CD8-positive, alpha-beta memory T cell (primary cell): ENCODE measurements around the gene GAL3ST2. TPM values are rescaled to one million over a fixed set of nuclear protein-coding genes. Genes with fewer than 3 reads are reported as not detected.

ENCODE experiments used
- CTCF ChIA-PET: fragments of 350-600 bp; sonication (Branson Sonifier 250); formaldehyde crosslinking; loops from one replicate; lab custom pipeline; 2021; ENCODE audit warnings: antibody characterized with exemption; lab: Charles Lee
- POLR2A ChIA-PET: fragments of 350-600 bp; sonication (Branson Sonifier 250); formaldehyde crosslinking; loops from one replicate; lab custom pipeline; 2021; ENCODE audit warnings: antibody characterized with exemption; lab: Charles Lee
- DNase-seq, 5 donors: peaks; one replicate each; pipeline versions ENCODE4 v3.0.0 to v3.0.0-alpha.2; 2020 to 2022; ENCODE audit warnings: mixed read lengths in 1 of 5
- H3K27ac ChIP-seq: one replicate; pipeline ENCODE4 v1.7.0; 2013; ENCODE audit warnings: low read depth, mild to moderate bottlenecking, low read length, moderate library complexity
- H3K27me3 ChIP-seq: 2 replicates; pipeline ENCODE4 v1.7.0; 2013; ENCODE audit warnings: low read length, mild to moderate bottlenecking; ENCODE audit not compliant: insufficient read depth, poor library complexity, severe bottlenecking
- H3K36me3 ChIP-seq: 2 replicates; pipeline ENCODE4 v1.7.0; 2013; ENCODE audit warnings: mild to moderate bottlenecking, low read length, moderate library complexity; ENCODE audit not compliant: insufficient read depth
- H3K4me1 ChIP-seq: 2 replicates; pipeline ENCODE4 v1.7.0; 2013; ENCODE audit warnings: mild to moderate bottlenecking, low read length, moderate library complexity; ENCODE audit not compliant: insufficient read depth
- H3K4me3 ChIP-seq: 2 replicates; pipeline ENCODE4 v1.7.0; 2013; ENCODE audit warnings: mild to moderate bottlenecking, low read length
- H3K9me3 ChIP-seq: 2 replicates; pipeline ENCODE4 v1.7.0; 2013; ENCODE audit warnings: mild to moderate bottlenecking, low read length
- H3K27ac Mint-ChIP-seq, 8 donors: one replicate each; pipeline ENCODE4 v1.8.0; 2020 to 2021; ENCODE audit warnings: mixed read lengths in 8 of 8, mild to moderate bottlenecking in 6 of 8, inconsistent platforms in 3 of 8, moderate library complexity in 3 of 8
- H3K27me3 Mint-ChIP-seq, 2 donors: one replicate each; pipeline ENCODE4 v1.8.0; 2020 to 2021; ENCODE audit warnings: mixed read lengths in 2 of 2, mild to moderate bottlenecking in 1 of 2, moderate library complexity in 1 of 2
- H3K36me3 Mint-ChIP-seq, 3 donors: one replicate each; pipeline ENCODE4 v1.8.0; 2020 to 2021; ENCODE audit warnings: mixed read lengths in 3 of 3, inconsistent platforms in 1 of 3, mild to moderate bottlenecking in 1 of 3
- H3K4me1 Mint-ChIP-seq, 3 donors: one replicate each; pipeline ENCODE4 v1.8.0; 2020 to 2021; ENCODE audit warnings: mixed read lengths in 3 of 3, inconsistent platforms in 1 of 3, mild to moderate bottlenecking in 1 of 3
- H3K4me3 Mint-ChIP-seq, 7 donors: one replicate each; pipeline ENCODE4 v1.8.0; 2020 to 2021; ENCODE audit warnings: mixed read lengths in 7 of 7, mild to moderate bottlenecking in 6 of 7, moderate library complexity in 4 of 7, inconsistent platforms in 2 of 7
- H3K9me3 Mint-ChIP-seq, 5 donors: one replicate each; pipeline ENCODE4 v1.8.0; 2020 to 2022; ENCODE audit warnings: mixed read lengths in 5 of 5, mild to moderate bottlenecking in 3 of 5, moderate library complexity in 2 of 5, inconsistent platforms in 1 of 5
- polyA plus RNA-seq: library from polyadenylated mRNA; unstranded; fragments of 300-500 nt; fragmentation: Illumina TruSeq; gene quantifications from one replicate; pipeline ENCODE4 v1.2.3, GENCODE V29; 2021
- total RNA-seq, 2 experiments: library from RNA; stranded (reverse); gene quantifications; one replicate each; pipeline ENCODE4 v1.2.3, GENCODE V29; 2021

The GAL3ST2 gene
- total and polyA plus RNA-seq, 3 experiments from 2014 or later: 0.16 TPM; not detected in 2

GRCh38 chr2:241812730-241813643 is 36.4 kb downstream of the GAL3ST2 start:
- Histone ChIP-seq H3K4me1 (no peaks in the 10 kb centered on the region), H3K4me3 (no peak overlapping the region), H3K27ac (no peak overlapping the region), H3K27me3 (no peaks in the 10 kb centered on the region), H3K36me3 (no peaks in the 10 kb centered on the region), H3K9me3 (no peaks in the 10 kb centered on the region)
- CTCF ChIA-PET: no interaction called here
- peak overlapping the region in 4 of 8 donors; percentile 36 to 91 (median 78) for H3K27ac Mint-ChIP-seq
- POLR2A ChIA-PET: no interaction called here
- peaks cover 0 to 3% of the 10 kb centered on the region in 2 donors for H3K27me3 Mint-ChIP-seq
- H3K36me3 Mint-ChIP-seq: no peaks in the 10 kb centered on the region
- peak in 1 of 5 donors; percentile 45 for DNase-seq
- peak overlapping the region in 1 of 7 donors; percentile 23 for H3K4me3 Mint-ChIP-seq
- no peaks in the 10 kb centered on the region for H3K9me3 Mint-ChIP-seq
- H3K4me1 Mint-ChIP-seq: peaks cover 7 to 13% (median 9%) of the 10 kb centered on the region in 3 donors

- ChIA-PET CTCF (no interaction called here), POLR2A (no interaction called here)
- peak overlapping the region in 4 of 8 donors; percentile 6 to 87 (median 78) for H3K27ac Mint-ChIP-seq
- H3K27me3 Mint-ChIP-seq: peaks cover 0 to 3% of the 10 kb centered on the region in 2 donors
- no peaks in the 10 kb centered on the region for H3K36me3 ChIP-seq
- DNase-seq: peak; percentile 25 to 78 (median 49)
- peaks cover 5 to 13% (median 7%) of the 10 kb centered on the region in 3 donors for H3K4me1 Mint-ChIP-seq
- H3K27ac ChIP-seq: no peak overlapping the region
- H3K4me3 Mint-ChIP-seq: peak overlapping the region in 1 of 7 donors; percentile 50
- no peaks in the 10 kb centered on the region for H3K4me1 ChIP-seq
- H3K9me3 Mint-ChIP-seq: no peaks in the 10 kb centered on the region
- H3K9me3 ChIP-seq: no peaks in the 10 kb centered on the region
- H3K27me3 ChIP-seq: no peaks in the 10 kb centered on the region
- no peaks in the 10 kb centered on the region for H3K36me3 Mint-ChIP-seq
- no peak overlapping the region for H3K4me3 ChIP-seq
These were observed 37.2 kb downstream of the GAL3ST2 start for GRCh38 chr2:241813644-241814392.

DNA sequence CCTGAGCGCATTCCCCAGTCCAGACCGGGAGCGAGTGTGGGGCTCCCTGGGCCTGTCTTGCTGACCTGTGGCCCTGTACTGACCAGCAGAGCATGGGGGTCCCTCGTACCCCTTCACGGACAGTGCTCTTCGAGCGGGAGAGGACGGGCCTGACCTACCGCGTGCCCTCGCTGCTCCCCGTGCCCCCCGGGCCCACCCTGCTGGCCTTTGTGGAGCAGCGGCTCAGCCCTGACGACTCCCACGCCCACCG is 37.7 kb downstream of the GAL3ST2 start:
- H3K36me3 ChIP-seq: no peaks in the 10 kb centered on the region
- POLR2A ChIA-PET: no interaction called here
- no peak overlapping the region for H3K27ac ChIP-seq
- H3K4me3 ChIP-seq: no peak overlapping the region
- no peaks in the 10 kb centered on the region for H3K9me3 ChIP-seq
- Mint-ChIP-seq H3K4me3 (no peak overlapping the region), H3K36me3 (no peaks in the 10 kb centered on the region), H3K27ac (peak overlapping the region in 1 of 8 donors; percentile 78), H3K9me3 (no peaks in the 10 kb centered on the region), H3K4me1 (peaks cover 5 to 13% (median 7%) of the 10 kb centered on the region in 3 donors), H3K27me3 (peaks cover 0 to 3% of the 10 kb centered on the region in 2 donors)
- H3K27me3 ChIP-seq: no peaks in the 10 kb centered on the region
- H3K4me1 ChIP-seq: no peaks in the 10 kb centered on the region
- CTCF ChIA-PET: no interaction called here
- DNase-seq: no peak

DNA sequence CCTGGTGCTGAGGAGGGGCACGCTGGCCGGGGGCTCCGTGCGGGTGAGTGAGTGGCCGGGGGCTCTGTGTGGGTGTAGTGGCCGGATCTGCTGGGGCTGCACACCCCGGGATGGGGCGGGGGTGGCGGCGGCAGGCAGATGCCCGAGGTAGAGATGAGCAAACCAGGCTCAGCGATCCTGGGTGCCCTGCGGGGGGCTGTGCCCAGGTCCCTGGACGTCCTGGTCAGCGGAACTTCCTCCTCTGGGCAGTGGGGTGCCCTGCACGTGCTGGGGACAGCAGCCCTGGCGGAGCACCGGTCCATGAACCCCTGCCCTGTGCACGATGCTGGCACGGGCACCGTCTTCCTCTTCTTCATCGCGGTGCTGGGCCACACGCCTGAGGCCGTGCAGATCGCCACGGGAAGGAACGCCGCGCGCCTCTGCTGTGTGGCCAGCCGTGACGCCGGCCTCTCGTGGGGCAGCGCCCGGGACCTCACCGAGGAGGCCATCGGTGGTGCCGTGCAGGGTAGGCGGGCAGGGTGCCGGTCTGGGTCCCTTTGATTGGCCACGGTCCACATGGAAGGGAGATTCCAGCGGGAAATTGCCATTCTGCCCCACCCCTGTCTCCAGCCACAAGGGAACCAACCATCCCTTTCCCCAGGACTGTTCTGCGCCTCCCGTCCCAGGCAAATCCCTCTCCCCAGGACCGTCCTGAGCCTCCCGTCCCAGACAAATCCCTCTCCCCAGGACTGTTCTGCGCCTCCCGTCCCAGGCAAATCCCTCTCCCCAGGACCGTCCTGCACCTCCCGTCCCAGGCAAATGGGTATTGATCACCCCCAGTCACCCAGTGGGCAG is 38.2 kb downstream of the GAL3ST2 start:
- peaks cover 0 to 3% of the 10 kb centered on the region in 2 donors for H3K27me3 Mint-ChIP-seq

DNA sequence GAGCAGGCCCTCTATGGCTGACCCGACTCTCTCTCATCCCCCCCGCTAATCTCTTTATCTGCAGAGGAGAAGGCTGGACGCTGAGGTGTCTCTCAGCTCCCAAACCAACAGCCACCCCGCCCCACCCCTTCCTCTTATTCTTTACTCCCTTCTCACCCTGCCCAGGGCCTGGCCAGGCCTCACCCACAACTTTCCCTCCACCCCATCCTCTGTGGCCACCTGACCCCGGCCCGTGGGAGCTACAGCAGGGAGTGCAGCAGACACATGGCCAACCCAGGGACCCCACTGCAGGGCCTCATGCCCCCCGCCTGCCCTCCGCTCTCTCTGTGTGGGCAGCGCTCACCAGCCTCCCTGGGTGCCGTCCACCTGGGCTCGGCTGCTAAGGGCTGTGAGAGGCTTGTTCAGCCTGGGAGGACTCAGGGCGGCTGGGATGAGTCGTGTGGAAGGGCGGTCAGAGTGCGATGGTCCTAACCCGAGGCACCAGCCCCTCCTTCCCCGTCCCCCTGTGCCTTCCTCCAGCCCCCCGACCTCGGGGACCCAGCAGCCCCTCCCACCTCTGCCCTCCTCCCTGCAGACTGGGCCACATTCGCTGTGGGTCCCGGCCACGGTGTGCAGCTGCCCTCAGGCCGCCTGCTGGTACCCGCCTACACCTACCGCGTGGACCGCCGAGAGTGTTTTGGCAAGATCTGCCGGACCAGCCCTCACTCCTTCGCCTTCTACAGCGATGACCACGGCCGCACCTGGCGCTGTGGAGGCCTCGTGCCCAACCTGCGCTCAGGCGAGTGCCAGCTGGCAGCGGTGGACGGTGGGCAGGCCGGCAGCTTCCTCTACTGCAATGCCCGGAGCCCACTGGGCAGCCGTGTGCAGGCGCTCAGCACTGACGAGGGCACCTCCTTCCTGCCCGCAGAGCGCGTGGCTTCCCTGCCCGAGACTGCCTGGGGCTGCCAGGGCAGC is 39.1 kb downstream of the GAL3ST2 start:
- H3K9me3 Mint-ChIP-seq: no peaks in the 10 kb centered on the region
- H3K27me3 Mint-ChIP-seq: peaks cover 0 to 3% of the 10 kb centered on the region in 2 donors
- H3K27me3 ChIP-seq: no peaks in the 10 kb centered on the region
- ChIA-PET CTCF (no interaction called here), POLR2A (no interaction called here)
- H3K27ac ChIP-seq: no peak overlapping the region
- DNase-seq: no peak
- H3K36me3 ChIP-seq: no peaks in the 10 kb centered on the region
- H3K36me3 Mint-ChIP-seq: no peaks in the 10 kb centered on the region
- no peaks in the 10 kb centered on the region for H3K9me3 ChIP-seq
- H3K4me3 ChIP-seq: no peak overlapping the region
- H3K27ac Mint-ChIP-seq: peak overlapping the region in 4 of 8 donors; percentile 64 to 90 (median 81)
- peak overlapping the region in 1 of 7 donors; percentile 13 for H3K4me3 Mint-ChIP-seq
- H3K4me1 ChIP-seq: no peaks in the 10 kb centered on the region
- peaks cover 5 to 13% (median 7%) of the 10 kb centered on the region in 3 donors for H3K4me1 Mint-ChIP-seq

More for the DNA sequence above, 38.2 kb downstream of the GAL3ST2 start:
- Mint-ChIP-seq H3K9me3 (no peaks in the 10 kb centered on the region), H3K4me3 (no peak overlapping the region), H3K4me1 (peaks cover 5 to 13% (median 7%) of the 10 kb centered on the region in 3 donors), H3K27ac (peak overlapping the region in 4 of 8 donors; percentile 64 to 90 (median 81)), H3K36me3 (no peaks in the 10 kb centered on the region)
- H3K9me3 ChIP-seq: no peaks in the 10 kb centered on the region
- H3K27me3 ChIP-seq: no peaks in the 10 kb centered on the region
- DNase-seq: peak in 1 of 5 donors; percentile 41
- CTCF ChIA-PET: no interaction called here
- POLR2A ChIA-PET: no interaction called here
- no peaks in the 10 kb centered on the region for H3K4me1 ChIP-seq
- no peaks in the 10 kb centered on the region for H3K36me3 ChIP-seq
- H3K4me3 ChIP-seq: no peak overlapping the region
- no peak overlapping the region for H3K27ac ChIP-seq

GRCh38 chr2:241816431-241817121 is 40.0 kb downstream of the GAL3ST2 start:
- H3K27me3 Mint-ChIP-seq: peaks cover 0 to 3% of the 10 kb centered on the region in 2 donors
- ChIA-PET POLR2A (interaction anchor here (0.6 kb wide), 1 partner anchor 21 kb away, joined by 3 read pairs; no protein-coding TSS in a partner anchor), CTCF (interaction anchor here (0.9 kb wide), 1 partner anchor 62 kb away, joined by 3 read pairs; no protein-coding TSS in a partner anchor)
- no peaks in the 10 kb centered on the region for H3K36me3 Mint-ChIP-seq
- Histone ChIP-seq H3K36me3 (no peaks in the 10 kb centered on the region), H3K4me3 (no peak overlapping the region), H3K9me3 (no peaks in the 10 kb centered on the region), H3K4me1 (peaks cover 5% of the 10 kb centered on the region), H3K27ac (no peak overlapping the region), H3K27me3 (no peaks in the 10 kb centered on the region)
- DNase-seq: no peak
- H3K27ac Mint-ChIP-seq: peak overlapping the region in 2 of 8 donors; percentile 64 to 66
- H3K9me3 Mint-ChIP-seq: no peaks in the 10 kb centered on the region
- H3K4me1 Mint-ChIP-seq: peaks cover 10 to 18% (median 10%) of the 10 kb centered on the region in 3 donors
- peak overlapping the region in 1 of 7 donors; percentile 9 for H3K4me3 Mint-ChIP-seq
